HCT116 (cell line): Measurements from ENCODE around the gene MAX. TPM values are rescaled to one million over a fixed set of nuclear protein-coding genes. Genes with fewer than 3 reads are reported as not detected.

Experiments used
- ATAC-seq: fragments of 200-7000 bp; cut with Tn5 transposase; 2 replicates; pipeline ENCODE4 v1.9.1; 2020; ENCODE audit warnings: mild to moderate bottlenecking, moderate library complexity
- BruUV-seq: library from RNA; stranded (reverse); fragments of 400-500 nt; replicated peaks from 2 replicates; lab custom pipeline; 2021; lab: Mats Ljungman, UMichigan
- CTCF ChIA-PET: fragments of 300-600 bp; sonication (Branson Sonifier 250); formaldehyde crosslinking; loops from one replicate; lab custom pipeline; 2021; ENCODE audit warnings: antibody characterized with exemption; lab: Charles Lee
- POLR2A ChIA-PET: fragments of 300-600, 350-600 bp; sonication (Branson Sonifier 250); formaldehyde crosslinking; loops from one replicate; lab custom pipeline; 2021; ENCODE audit warnings: antibody characterized with exemption; lab: Charles Lee
- RAD21 ChIA-PET, 2 experiments: fragments of 300-600 bp; sonication (Branson Sonifier 250); formaldehyde crosslinking; loops; one replicate each; lab custom pipeline; 2023; ENCODE audit warnings: low total read pairs in 2 of 2; ENCODE audit not compliant: uncharacterized antibody in 2 of 2, unreplicated experiment in 2 of 2, low non-redundant PET in 1 of 2; lab: Charles Lee
- DNase-seq: peaks from one replicate; pipeline ENCODE4 v3.0.0-alpha.2; 2010; ENCODE audit warnings: low read depth, low spot score
- H2AFZ ChIP-seq: fragments of 200-600 bp; shearing (Covaris generic), sonication (generic); 2 replicates; pipeline ENCODE4 v1.6.1; 2017; ENCODE audit warnings: low read depth, mixed run types, mixed read lengths, antibody characterized with exemption, low read length; ENCODE audit not compliant: poor library complexity, severe bottlenecking
- H3K27ac ChIP-seq: 2 replicates; pipeline ENCODE4 v1.5.1; 2012; ENCODE audit warnings: low read depth, low read length
- H3K27me3 ChIP-seq: fragments of 200-600 bp; sonication (generic); 2 replicates; pipeline ENCODE4 v1.6.1; 2016; ENCODE audit warnings: mixed run types, low read length, mixed read lengths; ENCODE audit not compliant: insufficient read depth
- H3K36me3 ChIP-seq, 2 experiments: fragments of 200-500 bp in 1 of 2; fragments of 200-600 bp in 1 of 2; sonication (Bioruptor generic) in 1 of 2; sonication (generic) in 1 of 2; 2 replicates each; pipeline versions ENCODE4 v1.5.1 to v1.6.1; 2014 to 2016; ENCODE audit warnings: low read length in 2 of 2, inconsistent platforms in 1 of 2, mixed read lengths in 1 of 2, mixed run types in 1 of 2; ENCODE audit not compliant: insufficient read depth in 2 of 2, control insufficient read depth in 1 of 2
- H3K4me1 ChIP-seq, 2 experiments: fragments of 200-600 bp in 1 of 2; sonication (generic) in 1 of 2; 2 replicates each; pipeline versions ENCODE4 v1.5.1 to v1.6.1; 2012 to 2017; ENCODE audit warnings: low read length in 2 of 2, inconsistent platforms in 1 of 2, mild to moderate bottlenecking in 1 of 2, mixed read lengths in 1 of 2, mixed run types in 1 of 2, moderate library complexity in 1 of 2; ENCODE audit not compliant: insufficient read depth in 2 of 2, control insufficient read depth in 1 of 2
- H3K4me2 ChIP-seq: fragments of 200-600 bp; sonication (generic); 2 replicates; pipeline ENCODE4 v1.6.1; 2017; ENCODE audit warnings: mixed run types, low read length, mixed read lengths
- H3K4me3 ChIP-seq, 2 experiments: fragments of 200-600 bp in 1 of 2; sonication (generic) in 1 of 2; replicated peaks in 1 of 2; 2 replicates each; pipeline ENCODE4 v1.5.1; 2011 to 2016; ENCODE audit warnings: low read length in 2 of 2, control low read depth in 1 of 2, low read depth in 1 of 2, mild to moderate bottlenecking in 1 of 2, mixed read lengths in 1 of 2, mixed run types in 1 of 2
- H3K79me2 ChIP-seq: fragments of 200-600 bp; sonication (generic); 2 replicates; pipeline ENCODE4 v1.6.1; 2017; ENCODE audit warnings: mild to moderate bottlenecking, mixed run types, low read length, moderate library complexity, mixed read lengths; ENCODE audit not compliant: insufficient read depth
- H3K9ac ChIP-seq: fragments of 200-600 bp; sonication (generic); 2 replicates; pipeline ENCODE4 v1.6.1; 2016; ENCODE audit warnings: low read length, mixed read lengths
- H3K9me2 ChIP-seq: fragments of 200-600 bp; sonication (generic), shearing (Covaris generic); 2 replicates; pipeline ENCODE4 v1.6.1; 2017; ENCODE audit warnings: mixed run types, mild to moderate bottlenecking, moderate library complexity; ENCODE audit not compliant: insufficient read depth
- H3K9me3 ChIP-seq, 2 experiments: fragments of 200-500 bp in 1 of 2; fragments of 200-600 bp in 1 of 2; sonication (Bioruptor generic) in 1 of 2; sonication (generic) in 1 of 2; 2 replicates each; pipeline ENCODE4 v1.6.1; 2014 to 2017; ENCODE audit warnings: low read length in 2 of 2, mixed read lengths in 2 of 2, inconsistent platforms in 1 of 2, low read depth in 1 of 2, mild to moderate bottlenecking in 1 of 2, mixed run types in 1 of 2, moderate library complexity in 1 of 2; ENCODE audit not compliant: control insufficient read depth in 1 of 2, insufficient read depth in 1 of 2
- H4K20me1 ChIP-seq: fragments of 200-600 bp; sonication (generic), shearing (Covaris generic); 2 replicates; pipeline ENCODE4 v1.6.1; 2017; ENCODE audit warnings: mixed run types, mild to moderate bottlenecking, moderate library complexity; ENCODE audit not compliant: insufficient read depth
- CBX3 ChIP-seq: IDR thresholded peaks from 2 replicates; pipeline ENCODE4 v1.6.1; 2012; ENCODE audit warnings: low read depth
- EZH2 ChIP-seq: fragments of 200-600 bp; sonication (generic); IDR thresholded peaks from 2 replicates; pipeline ENCODE4 v1.6.1; 2017; ENCODE audit warnings: antibody characterized with exemption, mixed run types
- MAX ChIP-seq: IDR thresholded peaks from 2 replicates; pipeline ENCODE4 v1.6.1; 2012
- RAD21 ChIP-seq: IDR thresholded peaks from 2 replicates; pipeline ENCODE4 v1.6.1; 2012; ENCODE audit warnings: low read depth, mild to moderate bottlenecking
- SRF ChIP-seq: IDR thresholded peaks from 2 replicates; pipeline ENCODE4 v1.6.1; 2012; ENCODE audit warnings: low read depth
- intact Hi-C: fragments of 100-400 bp; cut with micrococcal nuclease; formaldehyde crosslinking; loops from 2 replicates; pipeline ENCODE4 v1.10.0; 2022
- microRNA-seq: library from miRNA; unstranded; fragments of <30 nt; microRNA quantifications from one replicate; pipeline ENCODE4, GENCODE V29; 2016; ENCODE audit warnings: borderline number of aligned reads
- total RNA-seq: library from RNA; stranded (reverse); gene quantifications from one replicate; pipeline ENCODE4 v1.2.1, GENCODE V29; 2021; ENCODE audit not compliant: unreplicated experiment

Gene MAX
- total RNA-seq, 1 experiment from 2014 or later: 72.6 TPM

- no peak overlapping the region for H3K27ac ChIP-seq
- CTCF ChIA-PET: no interaction called here
- TF ChIP-seq CBX3: no peak
- no peak for TF ChIP-seq SRF
- TF ChIP-seq MAX: no peak
- no peak for TF ChIP-seq RAD21
- TF ChIP-seq, all 23 proteins: peak for 0
- Histone ChIP-seq H4K20me1 (no peaks in the 10 kb centered on the region), H3K4me1 (no peaks in the 10 kb centered on the region), H3K4me3 (no peak overlapping the region), H3K27me3 (no peaks in the 10 kb centered on the region), H2AFZ (no peak overlapping the region), H3K4me2 (no peak overlapping the region), H3K9me2 (no peaks in the 10 kb centered on the region), H3K9ac (no peak overlapping the region), H3K79me2 (no peaks in the 10 kb centered on the region), H3K36me3 (peaks cover 8 to 24% of the 10 kb centered on the region in 2 experiments; a peak in 3 of 4 replicates), H3K9me3 (no peaks in the 10 kb centered on the region)
- ChIA-PET RAD21 (no interaction called here), POLR2A (no interaction called here)
- intact Hi-C loops: no loop called here
- BruUV-seq: no TSS peak
- no peak for DNase-seq
- no peak for ATAC-seq
These were observed 75.8 kb downstream of the MAX start for GRCh38 chr14:65026526-65026925.

- ChIA-PET POLR2A (no interaction called here), CTCF (no interaction called here), RAD21 (no interaction called here)
- H3K27me3 ChIP-seq: no peaks in the 10 kb centered on the region
- H3K4me3 ChIP-seq: no peak overlapping the region
- no peaks in the 10 kb centered on the region for H3K4me1 ChIP-seq
- no peak overlapping the region for H3K9ac ChIP-seq
- no peaks in the 10 kb centered on the region for H4K20me1 ChIP-seq
- no peak for TF ChIP-seq EZH2
- BruUV-seq: no TSS peak
- H3K9me3 ChIP-seq: no peaks in the 10 kb centered on the region
- H3K27ac ChIP-seq: no peak overlapping the region
- no peak for DNase-seq
- intact Hi-C loops: no loop called here
- no peak for ATAC-seq
- H3K9me2 ChIP-seq: no peaks in the 10 kb centered on the region
- H3K36me3 ChIP-seq: peaks cover 8 to 24% of the 10 kb centered on the region in 2 experiments; a peak in 3 of 4 replicates
- no peaks in the 10 kb centered on the region for H3K79me2 ChIP-seq
- no peak overlapping the region for H2AFZ ChIP-seq
- no peak overlapping the region for H3K4me2 ChIP-seq
These were observed 76.5 kb downstream of the MAX start for GRCh38 chr14:65025818-65026217.

Small RNA genes within 50 kb of the gene (microRNA-seq; reads per million reads assigned to microRNA genes)
- gene MIR4706: 10.9 reads per million, percentile 31 among the genes with 10 or more reads in this experiment

Other genes starting within 250 kb of the MAX start
- gene SPTB, start 222.6 kb downstream of the MAX start, total RNA-seq: 4.2 TPM
- gene CHURC1, start 188.1 kb downstream of the MAX start, total RNA-seq: 47.5 TPM
- 0.61 TPM for gene GPX2, start 159.8 kb downstream of the MAX start, total RNA-seq
- gene RAB15, start 130.2 kb downstream of the MAX start, total RNA-seq: 3.3 TPM
- 26.7 TPM for gene FNTB, start 115.6 kb downstream of the MAX start, total RNA-seq